Lower leg skin (tissue), 4 donors: ENCODE results near the gene SLC9A9. TPM values are rescaled to one million over a fixed set of nuclear protein-coding genes. Genes with fewer than 3 reads are reported as not detected.

Experiments
- DNase-seq, 2 donors: peaks; one replicate each; pipeline ENCODE4 v3.0.0-alpha.2; 2019; ENCODE audit warnings: low spot score in 2 of 2
- H3K4me3 ChIP-seq: fragments of 200-600 bp; sonication (generic); 2 replicates; pipeline ENCODE4 v1.5.1; 2017; ENCODE audit warnings: mild to moderate bottlenecking, low read depth; ENCODE audit not compliant: poor library complexity, severe bottlenecking
- CTCF ChIP-seq, 3 donors: fragments of 450-650 bp; IDR thresholded peaks; one replicate each; pipeline ENCODE4 v1.5.1; 2016; ENCODE audit warnings: antibody characterized with exemption in 3 of 3, mild to moderate bottlenecking in 3 of 3, moderate library complexity in 2 of 3
- POLR2A ChIP-seq, 2 donors: fragments of 450-650 bp; IDR thresholded peaks; one replicate each; pipeline ENCODE4 v1.6.1; 2016 to 2017; ENCODE audit warnings: antibody characterized with exemption in 2 of 2, mild to moderate bottlenecking in 1 of 2, moderate library complexity in 1 of 2
- WGBS, 2 donors: methylation state at CpG; one replicate each; pipeline ENCODE4 v1.1.5; 2018; 5-methylcytosine and 5-hydroxymethylcytosine counted together
- intact Hi-C: fragments of 100-400 bp; cut with DNase I; formaldehyde crosslinking; loops from one replicate; pipeline ENCODE4 v1.15.0; 2023; ENCODE audit warnings: low total_unique reads
- total RNA-seq, 4 donors: library from RNA; depleted of rRNA; stranded (reverse); fragments of >200 nt; gene quantifications; one replicate each; pipeline ENCODE4 v1.1.0, GENCODE V29; 2016

The SLC9A9 gene
- total RNA-seq, 4 donors from 2014 or later, result 14.6 to 40.8 (median 23.7) TPM

- H3K4me3 ChIP-seq, result no peak overlapping the region
- TF ChIP-seq CTCF (IDR thresholded peaks at IDR 0.05) (no peak), POLR2A (IDR thresholded peaks at IDR 0.05) (no peak)
- 65 to 74% methylated on average over 1 of the region's 1 CpG for WGBS, 2 donors
- intact Hi-C loops, result no loop called here
- no peak for DNase-seq
These were observed 368.5 kb downstream of the SLC9A9 start for GRCh38 chr3:143479727-143480126.

- no peak for DNase-seq
- intact Hi-C loops, result no loop called here
- WGBS, 2 donors, result 51 to 55% methylated on average over 3 of the region's 3 CpGs
- TF ChIP-seq POLR2A (IDR thresholded peaks at IDR 0.05) (no peak), CTCF (IDR thresholded peaks at IDR 0.05) (no peak)
- no peak overlapping the region for H3K4me3 ChIP-seq
These were observed 370.1 kb downstream of the SLC9A9 start for GRCh38 chr3:143478115-143478693.

- 90 to 95% methylated on average over 7 of the region's 7 CpGs for WGBS, 2 donors
- TF ChIP-seq CTCF (IDR thresholded peaks at IDR 0.05), result no peak
- intact Hi-C loops, result no loop called here
- no peak for DNase-seq
- no peak overlapping the region for H3K4me3 ChIP-seq
These were observed 371.2 kb downstream of the SLC9A9 start for GRCh38 chr3:143476965-143477640.

DNA sequence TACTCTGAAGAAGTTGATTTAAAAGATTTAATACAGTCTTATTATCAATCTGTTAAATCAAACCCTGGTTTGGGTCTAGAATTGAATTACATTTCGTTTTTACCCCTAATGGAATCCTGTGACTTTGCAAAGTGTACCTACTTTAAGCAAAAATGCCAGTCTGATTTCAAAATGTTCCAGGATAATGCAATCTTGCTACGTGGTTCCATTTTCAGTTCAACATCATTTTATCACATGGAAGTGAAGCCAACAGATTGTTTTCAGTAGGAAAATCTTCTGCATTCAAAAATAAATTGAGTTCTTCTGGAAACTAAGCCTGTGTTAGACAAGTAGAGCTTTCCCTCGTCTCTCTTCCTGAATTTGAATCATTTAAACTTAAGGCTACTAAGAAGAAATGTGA, 372.3 kb downstream of the SLC9A9 start:
- 77 to 85% methylated on average over 3 of the region's 3 CpGs for WGBS, 2 donors
- TF ChIP-seq CTCF (IDR thresholded peaks at IDR 0.05) (no peak), POLR2A (IDR thresholded peaks at IDR 0.05) (no peak)
- no peak for DNase-seq
- intact Hi-C loops, result no loop called here
- H3K4me3 ChIP-seq, result no peak overlapping the region

DNA sequence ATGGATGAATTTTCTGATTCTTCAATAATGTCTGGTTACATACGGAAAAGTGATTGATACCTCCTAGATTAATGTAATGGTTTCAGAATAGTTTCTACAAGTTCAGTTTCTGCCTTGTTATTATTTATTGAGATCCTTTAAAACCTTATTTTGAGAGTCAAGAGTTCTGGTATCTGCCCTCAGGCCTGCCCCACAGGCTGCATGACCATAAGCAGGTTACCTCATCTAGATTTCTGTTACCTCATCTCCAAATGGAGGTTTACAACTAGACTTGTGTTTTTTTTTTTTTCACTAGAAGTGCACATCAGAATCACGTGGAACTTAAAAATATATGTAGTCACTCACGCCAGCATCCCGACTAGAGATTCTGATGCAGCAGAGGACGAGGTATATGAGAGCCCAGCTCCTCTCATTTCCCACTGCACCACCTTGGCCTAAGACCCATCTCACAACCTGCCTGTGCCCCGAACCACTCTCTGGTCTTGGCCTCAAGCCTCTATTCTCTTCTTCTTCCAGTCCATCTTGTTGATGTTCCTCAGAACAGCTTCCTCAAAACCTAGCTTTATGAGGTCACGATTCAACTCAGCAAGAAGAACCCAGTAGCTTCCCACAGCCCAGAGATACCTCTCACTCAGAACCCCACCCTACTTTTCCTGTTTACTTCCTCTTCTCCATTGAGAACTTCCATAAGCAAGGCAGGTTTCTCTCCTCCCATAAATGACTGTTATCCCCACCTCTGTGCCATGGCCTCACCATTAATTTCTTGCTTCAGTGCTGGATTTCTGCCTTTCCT, 375.3 kb downstream of the SLC9A9 start:
- 91 to 94% methylated on average over 7 of the region's 7 CpGs for WGBS, 2 donors
- TF ChIP-seq CTCF (IDR thresholded peaks at IDR 0.05) (no peak), POLR2A (IDR thresholded peaks at IDR 0.05) (no peak)
- no peak overlapping the region for H3K4me3 ChIP-seq
- intact Hi-C loops, result no loop called here
- no peak for DNase-seq
